Right hindlimb (tissue), 1 donor: ENCODE results near the gene ARHGAP8.
"Not testable (repeated sequence)": the region's sequence is repeated elsewhere in the genome, so short reads cannot be mapped to it uniquely, and the experiment has no call there.

ENCODE experiments used
- DNase-seq: peaks from one replicate; pipeline ENCODE4 v3.0.0-alpha.2; 2018

ARHGAP8 gene

GRCh38 chr22:44740307-44740706 is 12.1 kb upstream of the ARHGAP8 start:
- DNase-seq: no peak

GRCh38 chr22:44741929-44742328 is 10.4 kb upstream of the ARHGAP8 start:
- DNase-seq: no peak

- DNase-seq: no peak
Observed at GRCh38 chr22:44743247-44743646, 9.1 kb upstream of the ARHGAP8 start.

GRCh38 chr22:44743804-44744211 is 8.6 kb upstream of the ARHGAP8 start:
- DNase-seq: no peak

- DNase-seq: no peak
Observed at GRCh38 chr22:44745853-44746789, 6.3 kb upstream of the ARHGAP8 start.

GRCh38 chr22:44747784-44748127 is 4.6 kb upstream of the ARHGAP8 start:
- DNase-seq: not testable (repeated sequence)

GRCh38 chr22:44748524-44748923 is 3.9 kb upstream of the ARHGAP8 start:
- DNase-seq: no peak

GRCh38 chr22:44750481-44750880 is 1.9 kb upstream of the ARHGAP8 start:
- no peak for DNase-seq

- DNase-seq: peak; percentile 79
Observed at GRCh38 chr22:44753189-44754042, 1.0 kb downstream of the ARHGAP8 start.

GRCh38 chr22:44754998-44755397 is 2.6 kb downstream of the ARHGAP8 start:
- no peak for DNase-seq

- DNase-seq: no peak
Observed at GRCh38 chr22:44755417-44755816, 3.0 kb downstream of the ARHGAP8 start.

GRCh38 chr22:44755956-44756361 is 3.6 kb downstream of the ARHGAP8 start:
- no peak for DNase-seq

GRCh38 chr22:44758344-44758973 is 6.1 kb downstream of the ARHGAP8 start:
- no peak for DNase-seq

- no peak for DNase-seq
Observed at GRCh38 chr22:44759001-44759400, 6.6 kb downstream of the ARHGAP8 start.

GRCh38 chr22:44759430-44760310 is 7.3 kb downstream of the ARHGAP8 start:
- DNase-seq: no peak

GRCh38 chr22:44760476-44760875 is 8.1 kb downstream of the ARHGAP8 start:
- DNase-seq: no peak

- no peak for DNase-seq
Observed at GRCh38 chr22:44761025-44761424, 8.7 kb downstream of the ARHGAP8 start.

- DNase-seq: no peak
Observed at GRCh38 chr22:44764373-44764772, 12.0 kb downstream of the ARHGAP8 start.

GRCh38 chr22:44764974-44765373 is 12.6 kb downstream of the ARHGAP8 start:
- DNase-seq: no peak

GRCh38 chr22:44765571-44766285 is 13.4 kb downstream of the ARHGAP8 start:
- no peak for DNase-seq

- no peak for DNase-seq
Observed at GRCh38 chr22:44773082-44773481, 20.7 kb downstream of the ARHGAP8 start.

- no peak for DNase-seq
Observed at GRCh38 chr22:44775862-44776261, 23.5 kb downstream of the ARHGAP8 start.
